WTC11 (cell line): ENCODE measurements around the gene FKBP5.

Experiments
- AFF4 ChIP-seq: sonication (generic); formaldehyde crosslinking; IDR thresholded peaks from 2 replicates; pipeline ENCODE4 v1.8.1; 2023; ENCODE audit warnings: mild to moderate bottlenecking, missing genetic modification reagents, borderline replicate concordance
- ATF2 ChIP-seq: sonication (generic); formaldehyde crosslinking; IDR thresholded peaks from 2 replicates; pipeline ENCODE4 v1.8.1; 2022; ENCODE audit warnings: low read depth, missing genetic modification reagents, borderline replicate concordance
- CBFB ChIP-seq: sonication (generic); formaldehyde crosslinking; IDR thresholded peaks from 2 replicates; pipeline ENCODE4 v1.8.1; 2022; ENCODE audit warnings: mild to moderate bottlenecking, low read depth, missing genetic modification reagents
- CTCF ChIP-seq: fragments of 200-600 bp; IDR thresholded peaks from 2 replicates; pipeline ENCODE4 v1.8.0; 2022; ENCODE audit warnings: antibody characterized with exemption
- E2F4 ChIP-seq: sonication (generic); formaldehyde crosslinking; IDR thresholded peaks from 2 replicates; pipeline ENCODE4 v1.8.1; 2022; ENCODE audit warnings: low read depth, mild to moderate bottlenecking, moderate library complexity, missing genetic modification reagents, borderline replicate concordance
- ESRRA ChIP-seq: sonication (generic); formaldehyde crosslinking; IDR thresholded peaks from 2 replicates; pipeline ENCODE4 v1.8.1; 2022; ENCODE audit warnings: mild to moderate bottlenecking, missing genetic modification reagents, borderline replicate concordance
- FOXJ3 ChIP-seq: sonication (generic); formaldehyde crosslinking; IDR thresholded peaks from 2 replicates; pipeline ENCODE4 v1.9.0; 2021; ENCODE audit warnings: missing genetic modification reagents, mild to moderate bottlenecking, borderline replicate concordance
- HMGA2 ChIP-seq: fragments of 250-450 bp; sonication (Bioruptor Pico); IDR thresholded peaks from 2 replicates; pipeline ENCODE4 v1.4.0; 2021; ENCODE audit warnings: mild to moderate bottlenecking, moderate library complexity
- SP1 ChIP-seq: sonication (generic); formaldehyde crosslinking; conservative IDR thresholded peaks from 2 replicates; pipeline ENCODE4 v1.8.1; 2022; ENCODE audit warnings: missing genetic modification reagents
- TP53 ChIP-seq: sonication (generic); formaldehyde crosslinking; IDR thresholded peaks from 2 replicates; pipeline ENCODE4 v1.8.1; 2023; ENCODE audit warnings: mild to moderate bottlenecking, missing genetic modification reagents
- ZNF219 ChIP-seq: sonication (generic); formaldehyde crosslinking; IDR thresholded peaks from 2 replicates; pipeline ENCODE4 v1.8.0; 2023; ENCODE audit warnings: missing genetic modification reagents, mild to moderate bottlenecking, borderline replicate concordance
- ZNF423 ChIP-seq: fragments of 250-450 bp; sonication (Bioruptor Pico); IDR thresholded peaks from 2 replicates; pipeline ENCODE4 v2.1.2; 2022; ENCODE audit warnings: mild to moderate bottlenecking, moderate library complexity

- TF ChIP-seq E2F4 (CRISPR knock-in tag) = no peak
- TF ChIP-seq CTCF = no peak
- TF ChIP-seq ZNF219 (CRISPR knock-in tag) = no peak
- TF ChIP-seq HMGA2 (CRISPR knock-in tag) = no peak
- no peak for TF ChIP-seq AFF4 (CRISPR knock-in tag)
- no peak for TF ChIP-seq SP1
- TF ChIP-seq ESRRA (CRISPR knock-in tag) = no peak
- TF ChIP-seq FOXJ3 (CRISPR knock-in tag) = no peak
- no peak for TF ChIP-seq CBFB (CRISPR knock-in tag)
- no peak for TF ChIP-seq ZNF423 (CRISPR knock-in tag)
- TF ChIP-seq ATF2 (CRISPR knock-in tag) = no peak
- no peak for TF ChIP-seq TP53 (CRISPR knock-in tag)
Observed at GRCh38 chr6:35607517-35608233, 81.0 kb downstream of the FKBP5 start.
